Myocyte (in vitro differentiated cells): ENCODE measurements around the gene PLXNA4. TPM values are rescaled to one million over a fixed set of nuclear protein-coding genes. Genes with fewer than 3 reads are reported as not detected.

Source experiments
- DNase-seq: peaks from one replicate; pipeline ENCODE4 v3.0.0-alpha.2; 2012; ENCODE audit warnings: low read depth
- total RNA-seq: library from RNA; depleted of rRNA; stranded (reverse); fragments of >200 nt; gene quantifications from 2 replicates; pipeline ENCODE4 v1.2.3, GENCODE V29; 2014

Gene PLXNA4
- total RNA-seq, 1 donor from 2014 or later, result 0.05 TPM

DNA sequence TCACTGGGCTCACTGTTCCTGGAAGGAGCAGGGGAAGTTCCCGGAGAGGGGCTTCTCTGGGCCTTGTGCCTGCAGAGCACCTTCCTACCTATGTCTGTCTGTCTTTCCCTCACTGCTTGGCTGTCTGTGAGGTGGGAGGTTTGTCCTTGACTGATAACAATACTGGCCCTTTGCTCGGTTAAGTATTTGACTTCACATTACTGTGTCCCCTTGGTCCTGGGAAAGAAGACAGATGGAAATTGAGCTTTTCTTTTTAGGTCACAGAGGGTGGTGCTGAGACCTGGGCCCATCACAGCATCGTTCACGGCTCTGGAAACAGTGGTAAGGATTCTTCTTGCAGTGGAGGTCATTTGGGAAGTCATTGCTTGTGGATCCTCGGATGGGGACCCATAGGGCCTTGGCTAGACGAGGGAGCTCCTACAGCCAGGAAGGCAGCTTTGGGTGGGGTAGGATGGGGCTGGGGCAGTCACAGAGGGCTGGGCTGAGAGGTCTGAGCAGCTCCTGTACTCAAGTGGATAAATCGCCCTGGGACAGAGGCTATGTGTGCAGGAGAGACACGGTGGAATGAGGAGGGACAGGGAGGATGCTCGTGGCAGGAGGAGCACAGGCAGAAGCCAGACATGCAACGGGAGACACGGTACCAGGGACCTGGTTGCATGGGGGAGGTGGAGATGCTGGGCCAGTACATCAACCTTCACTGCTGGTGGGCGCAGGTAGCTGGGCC is 450.2 kb downstream of the PLXNA4 start:
- DNase-seq, result no peak

GRCh38 chr7:132125096-132125495 is 451.2 kb downstream of the PLXNA4 start:
- DNase-seq, result no peak

- no peak for DNase-seq
Measured at GRCh38 chr7:132124575-132124974, 451.7 kb downstream of the PLXNA4 start.

DNA sequence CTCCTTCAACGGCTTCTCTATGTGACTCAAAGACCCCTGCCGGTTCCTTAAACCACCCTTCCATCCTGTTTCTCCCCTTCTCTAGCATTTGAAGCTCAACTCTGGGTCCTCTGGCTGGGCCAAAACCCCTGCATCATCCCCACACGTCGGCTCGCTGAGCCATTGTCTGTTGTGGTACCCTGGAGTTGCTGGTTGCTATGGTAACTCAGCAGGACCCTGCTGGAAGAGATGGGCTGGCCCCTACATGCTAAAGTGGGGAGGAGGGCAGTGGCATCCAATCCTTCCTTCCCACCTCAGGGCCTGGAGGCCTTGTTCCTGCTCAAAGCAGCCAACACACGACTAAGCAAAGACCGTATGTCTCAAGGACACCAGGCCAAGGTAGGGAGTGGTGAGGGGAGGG is 452.5 kb downstream of the PLXNA4 start:
- DNase-seq, result no peak

GRCh38 chr7:132122901-132123300 is 453.4 kb downstream of the PLXNA4 start:
- DNase-seq, result no peak

DNA sequence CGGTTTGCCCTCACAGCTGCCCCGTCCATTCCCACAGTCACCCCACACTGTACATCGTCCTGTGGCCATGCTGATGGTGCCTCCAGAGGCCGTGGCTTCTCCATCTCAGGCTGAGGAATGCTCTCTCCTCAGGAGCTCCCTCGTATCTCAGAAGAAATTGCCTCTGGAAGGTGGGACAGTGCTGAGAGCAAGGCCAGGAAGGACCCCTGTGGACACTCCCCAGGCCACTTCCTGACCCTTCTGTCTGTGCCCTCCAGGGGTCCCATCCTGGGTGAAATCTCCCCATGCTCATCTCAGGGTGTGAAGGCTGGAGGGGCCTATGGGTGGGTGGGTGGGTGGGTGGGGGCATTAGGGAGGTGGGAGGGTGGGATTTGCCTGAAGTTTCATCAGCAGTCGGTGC is 454.3 kb downstream of the PLXNA4 start:
- DNase-seq, result no peak

GRCh38 chr7:132118641-132119040 is 457.6 kb downstream of the PLXNA4 start:
- no peak for DNase-seq

DNA sequence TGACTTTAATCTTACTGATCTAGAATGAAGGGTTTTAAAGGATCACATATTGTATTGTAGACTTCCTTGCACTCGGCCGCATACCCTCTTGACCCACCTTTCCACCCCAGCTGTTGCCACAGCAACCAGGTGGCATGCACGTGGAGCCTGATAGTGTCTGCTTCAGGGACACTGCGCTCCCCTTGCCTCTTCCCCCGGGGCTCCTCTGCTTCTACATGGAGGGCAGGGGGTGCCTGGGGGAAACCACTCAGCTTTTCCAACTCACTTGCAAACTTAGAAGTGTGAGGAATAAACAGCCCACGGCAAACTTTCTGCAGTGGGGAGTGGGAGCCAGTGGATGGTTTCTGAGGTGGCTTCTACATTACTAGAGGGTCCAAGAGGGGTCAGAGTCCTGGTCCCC is 458.6 kb downstream of the PLXNA4 start:
- DNase-seq, result no peak

- DNase-seq, result no peak
Measured at GRCh38 chr7:132117181-132117580, 459.1 kb downstream of the PLXNA4 start.

DNA sequence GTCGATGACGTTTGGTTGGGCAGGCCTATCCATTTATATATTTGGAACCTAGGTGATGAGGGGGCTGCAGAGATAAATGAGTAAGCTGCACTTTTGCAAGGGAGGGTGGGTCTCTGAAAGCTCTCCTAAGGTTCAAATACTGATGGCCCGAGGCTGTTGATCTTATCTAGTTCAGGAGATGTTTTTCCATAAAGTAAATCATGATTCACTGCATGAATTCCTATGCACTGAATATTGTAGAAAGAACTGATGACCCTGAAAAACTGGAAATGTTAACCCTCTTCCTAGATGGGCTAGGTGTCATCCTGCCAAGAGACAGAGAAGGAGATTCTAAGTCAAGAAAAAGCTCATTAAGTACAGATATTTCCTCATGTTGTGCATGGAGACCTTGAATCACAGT is 459.9 kb downstream of the PLXNA4 start:
- DNase-seq, result no peak

- no peak for DNase-seq
Measured at GRCh38 chr7:132115758-132116157, 460.5 kb downstream of the PLXNA4 start.

GRCh38 chr7:132115028-132115427 is 461.2 kb downstream of the PLXNA4 start:
- no peak for DNase-seq

GRCh38 chr7:132114411-132114810 is 461.9 kb downstream of the PLXNA4 start:
- DNase-seq, result no peak

- DNase-seq, result no peak
Measured at GRCh38 chr7:132113536-132114371, 462.5 kb downstream of the PLXNA4 start.

GRCh38 chr7:132112657-132113056 is 463.6 kb downstream of the PLXNA4 start:
- DNase-seq, result no peak

- DNase-seq, result no peak
Measured at GRCh38 chr7:132112106-132112505, 464.2 kb downstream of the PLXNA4 start.

DNA sequence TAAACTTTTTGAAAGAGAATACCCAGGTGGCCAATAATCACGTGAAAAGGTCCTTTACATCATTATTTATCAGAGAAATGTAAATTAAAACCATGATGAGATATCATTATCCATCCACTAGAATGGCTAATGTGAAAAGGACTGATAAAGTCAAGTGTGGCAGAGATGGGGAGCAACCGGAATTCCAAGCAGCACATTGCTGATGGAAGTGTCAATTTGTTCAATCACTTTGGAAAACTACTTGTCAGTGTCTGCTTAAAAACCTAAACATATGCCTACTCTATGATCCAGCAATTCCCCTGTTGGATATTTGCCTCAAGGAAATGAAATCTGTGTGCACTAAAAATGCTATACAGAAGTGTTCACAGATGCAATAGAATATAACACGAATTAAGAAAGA is 465.6 kb downstream of the PLXNA4 start:
- DNase-seq, result no peak

GRCh38 chr7:132109769-132110168 is 466.5 kb downstream of the PLXNA4 start:
- no peak for DNase-seq

DNA sequence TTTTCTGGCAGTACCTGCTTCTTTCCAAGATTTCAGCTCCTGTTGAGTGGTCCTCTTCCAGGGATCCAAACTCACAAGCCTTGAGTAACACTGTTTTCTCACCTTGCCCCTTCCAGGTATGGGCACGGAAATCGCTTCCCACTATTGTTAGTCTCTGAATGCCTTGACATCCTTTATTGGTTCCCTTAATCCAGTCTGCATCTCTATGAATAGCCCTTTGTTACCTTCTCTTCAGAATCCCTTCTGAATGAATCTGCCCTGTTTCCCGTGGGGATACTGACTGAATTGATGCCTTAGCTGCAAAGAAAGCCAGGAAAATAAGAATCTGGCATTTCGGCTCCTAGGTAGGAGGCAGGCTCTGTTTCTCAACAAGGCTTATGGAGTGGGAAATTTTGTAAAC is 467.7 kb downstream of the PLXNA4 start:
- no peak for DNase-seq

DNA sequence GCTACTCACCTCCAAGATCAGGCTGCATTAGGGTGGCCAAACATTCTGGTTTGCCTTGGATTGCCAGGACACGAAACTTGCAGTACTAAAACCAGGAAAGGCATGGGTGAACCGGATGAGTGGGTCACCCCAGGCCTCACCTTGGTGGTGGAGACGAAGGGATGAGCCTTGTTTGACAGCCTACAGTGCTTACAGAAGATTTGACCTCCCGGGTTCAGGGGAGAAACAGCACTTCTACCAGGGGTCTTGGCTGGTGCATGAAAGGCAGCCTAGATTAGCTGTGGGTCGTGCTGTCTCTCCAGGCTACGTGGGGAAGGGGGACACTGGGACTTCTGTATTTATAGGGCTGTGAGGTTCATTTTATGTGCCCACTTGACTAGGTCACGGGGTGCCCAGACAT is 469.8 kb downstream of the PLXNA4 start:
- DNase-seq, result no peak

- no peak for DNase-seq
Measured at GRCh38 chr7:132105096-132105495, 471.2 kb downstream of the PLXNA4 start.

GRCh38 chr7:132103718-132104117 is 472.6 kb downstream of the PLXNA4 start:
- no peak for DNase-seq

DNA sequence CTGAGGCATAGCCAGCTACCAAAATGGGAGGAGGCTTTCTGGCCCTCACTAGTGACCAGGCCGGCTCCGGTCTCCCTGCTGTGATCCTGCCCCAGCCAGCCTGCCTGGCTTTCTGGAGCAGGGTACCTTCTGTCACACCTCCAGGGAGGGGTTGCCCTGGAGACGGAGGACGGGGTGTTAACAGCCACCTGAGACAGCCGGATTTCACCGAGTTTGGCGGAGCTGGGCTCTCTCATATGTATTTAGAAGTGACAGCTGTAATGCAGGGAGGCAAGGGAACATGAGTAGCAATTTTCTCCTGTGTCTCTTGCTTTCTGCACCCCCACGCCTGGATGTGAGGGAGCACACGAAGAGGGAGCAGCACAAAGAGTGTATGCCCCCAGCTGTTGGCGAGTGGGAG is 473.3 kb downstream of the PLXNA4 start:
- no peak for DNase-seq
